BLaER1 (cell line): ENCODE data around the gene EYS.

Experiments used
- H3K27ac ChIP-seq: shearing (Covaris generic); formaldehyde crosslinking; 2 replicates; pipeline ENCODE4 v1.8.1; 2022
- H3K27me3 ChIP-seq: shearing (Covaris generic); formaldehyde crosslinking; 2 replicates; pipeline ENCODE4 v1.8.1; 2022
- H3K36me3 ChIP-seq: shearing (Covaris generic); formaldehyde crosslinking; 2 replicates; pipeline ENCODE4 v1.8.1; 2022
- H3K4me1 ChIP-seq: shearing (Covaris generic); formaldehyde crosslinking; 2 replicates; pipeline ENCODE4 v1.8.1; 2022
- H3K4me2 ChIP-seq: shearing (Covaris generic); formaldehyde crosslinking; 2 replicates; pipeline ENCODE4 v1.8.1; 2022
- H3K4me3 ChIP-seq: shearing (Covaris generic); formaldehyde crosslinking; 2 replicates; pipeline ENCODE4 v1.8.1; 2022
- H3K9ac ChIP-seq: shearing (Covaris generic); formaldehyde crosslinking; 2 replicates; pipeline ENCODE4 v1.8.1; 2022
- H3K9me3 ChIP-seq: shearing (Covaris generic); formaldehyde crosslinking; 2 replicates; pipeline ENCODE4 v1.8.1; 2022
- H4K20me1 ChIP-seq: shearing (Covaris generic); formaldehyde crosslinking; 2 replicates; pipeline ENCODE4 v1.8.1; 2022
- Cebpa-rat ChIP-seq: shearing (Covaris generic); IDR thresholded peaks from 2 replicates; pipeline ENCODE4 v1.8.1; 2022

Gene EYS

GRCh38 chr6:63928613-63929012 lies 1778.4 kb downstream of the EYS start:
- Histone ChIP-seq H4K20me1 (no peaks in the 10 kb centered on the region), H3K36me3 (no peaks in the 10 kb centered on the region), H3K27me3 (no peaks in the 10 kb centered on the region), H3K4me2 (no peak overlapping the region), H3K9me3 (no peaks in the 10 kb centered on the region; the same call in 1 of the 2 replicates), H3K9ac (no peak overlapping the region), H3K27ac (no peak overlapping the region), H3K4me3 (no peak overlapping the region), H3K4me1 (no peaks in the 10 kb centered on the region)
- no peak for TF ChIP-seq Cebpa-rat

DNA sequence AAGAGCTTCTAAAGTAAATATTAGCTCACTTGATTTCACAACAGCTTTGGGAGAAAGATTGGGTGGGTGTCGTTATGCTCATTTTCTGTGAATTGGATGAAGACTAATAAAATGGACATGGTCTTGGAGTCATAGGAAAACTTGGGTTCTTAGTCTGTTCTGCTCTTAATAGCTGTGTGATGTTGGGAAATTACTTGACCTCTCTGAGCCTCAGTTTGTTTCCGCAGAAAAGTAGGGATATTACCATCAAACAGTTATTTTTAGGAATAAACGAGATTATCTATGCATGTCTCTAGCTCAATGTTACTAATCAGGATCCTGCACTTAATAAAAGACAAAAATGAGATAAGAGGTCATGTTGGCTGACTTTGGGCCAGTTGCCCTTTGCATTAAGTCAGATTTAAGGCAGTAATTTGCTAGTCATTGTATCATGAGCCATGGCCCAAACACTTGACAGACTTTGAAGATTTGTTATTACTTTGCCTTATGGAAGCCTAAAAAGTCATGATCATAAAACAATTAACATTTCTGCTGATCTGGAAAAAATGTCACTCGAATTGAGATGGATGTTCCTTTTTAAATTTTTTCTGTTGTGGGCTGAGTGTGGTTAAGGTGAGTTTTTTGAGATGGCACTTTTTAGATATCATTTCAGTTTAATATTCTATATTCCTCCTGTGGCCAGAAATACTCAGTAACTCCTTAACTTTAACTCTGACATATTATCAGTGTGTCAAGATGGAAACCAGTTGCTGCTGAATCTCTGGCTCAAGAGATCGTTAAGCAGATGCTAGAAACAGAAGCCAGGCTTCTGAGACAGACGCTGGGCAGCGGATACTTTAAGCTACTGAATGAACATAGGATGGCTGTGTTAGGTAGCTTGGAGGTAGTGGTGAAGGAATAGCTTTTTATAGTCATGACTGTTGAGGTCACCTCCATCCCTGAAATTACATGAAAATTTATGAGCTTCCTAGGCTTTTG lies 1779.8 kb downstream of the EYS start:
- no peak overlapping the region for H3K27ac ChIP-seq
- no peak overlapping the region for H3K4me2 ChIP-seq
- TF ChIP-seq Cebpa-rat = no peak
- no peaks in the 10 kb centered on the region for H3K4me1 ChIP-seq
- no peaks in the 10 kb centered on the region for H4K20me1 ChIP-seq
- no peaks in the 10 kb centered on the region for H3K27me3 ChIP-seq
- H3K9me3 ChIP-seq = no peaks in the 10 kb centered on the region
- no peaks in the 10 kb centered on the region for H3K36me3 ChIP-seq
- no peak overlapping the region for H3K4me3 ChIP-seq
- no peak overlapping the region for H3K9ac ChIP-seq

DNA sequence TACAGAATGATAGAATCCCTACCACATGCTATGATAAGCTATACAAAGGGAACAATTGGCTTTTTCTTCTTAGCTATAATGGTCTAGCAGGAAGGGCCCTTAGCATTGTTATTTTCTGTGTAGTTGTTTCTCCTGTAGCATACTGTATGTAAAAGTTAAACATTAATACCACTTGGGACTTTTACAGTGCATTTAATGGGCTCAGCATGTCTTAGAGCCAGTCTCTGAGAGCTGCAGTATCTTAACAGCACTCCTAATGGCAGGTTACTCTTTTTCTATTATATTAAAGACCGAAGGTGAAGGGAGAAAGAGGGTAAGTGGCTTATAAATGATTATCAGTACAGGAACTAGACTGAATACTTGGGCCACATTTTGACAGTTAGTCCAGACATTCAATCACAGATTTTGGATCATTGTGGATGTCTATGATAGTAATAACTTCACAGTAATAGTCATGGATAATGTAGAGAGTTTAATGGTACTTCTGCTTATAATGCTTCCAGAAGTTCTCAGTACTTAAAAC lies 1780.7 kb downstream of the EYS start:
- H3K27me3 ChIP-seq = no peaks in the 10 kb centered on the region

DNA sequence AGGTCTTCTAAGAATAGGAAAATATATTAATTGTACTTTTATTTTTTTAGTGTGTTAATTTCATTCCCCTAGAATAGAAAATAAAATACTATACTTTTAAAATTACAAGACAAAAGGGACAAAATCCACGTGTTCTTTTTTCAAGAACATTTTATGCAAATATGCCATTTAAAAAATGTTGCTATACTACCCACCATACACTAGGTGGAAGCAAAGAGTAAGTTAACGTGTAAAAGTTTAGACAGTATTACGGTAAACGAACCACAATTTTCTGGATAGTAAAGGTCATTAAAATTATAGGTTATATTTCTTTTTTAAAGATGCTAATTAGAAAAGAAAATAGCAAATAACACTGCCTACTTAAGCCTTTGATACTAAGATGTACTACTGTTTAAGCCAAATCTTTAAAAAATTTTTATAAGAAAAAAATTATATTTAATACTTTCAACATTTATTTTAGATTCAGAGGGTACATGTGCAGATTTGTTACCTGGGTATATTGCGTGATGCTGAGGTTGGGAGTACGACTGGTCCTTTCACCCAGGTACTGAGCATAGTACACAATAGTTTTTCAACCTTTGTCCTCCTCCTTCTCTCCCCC lies 1783.8 kb downstream of the EYS start:
- H3K4me2 ChIP-seq = no peak overlapping the region
- H3K4me3 ChIP-seq = no peak overlapping the region
- H3K36me3 ChIP-seq = no peaks in the 10 kb centered on the region
- no peak for TF ChIP-seq Cebpa-rat
- no peaks in the 10 kb centered on the region for H4K20me1 ChIP-seq
- no peaks in the 10 kb centered on the region for H3K9me3 ChIP-seq
- no peaks in the 10 kb centered on the region for H3K27me3 ChIP-seq
- H3K9ac ChIP-seq = no peak overlapping the region
- no peak overlapping the region for H3K27ac ChIP-seq
- H3K4me1 ChIP-seq = no peaks in the 10 kb centered on the region

More for the DNA sequence above, 1780.7 kb downstream of the EYS start:
- no peaks in the 10 kb centered on the region for H3K36me3 ChIP-seq
- no peak for TF ChIP-seq Cebpa-rat
- H3K4me3 ChIP-seq = no peak overlapping the region
- no peaks in the 10 kb centered on the region for H4K20me1 ChIP-seq
- H3K9me3 ChIP-seq = no peaks in the 10 kb centered on the region
- no peaks in the 10 kb centered on the region for H3K4me1 ChIP-seq
- no peak overlapping the region for H3K27ac ChIP-seq
- H3K4me2 ChIP-seq = no peak overlapping the region
- H3K9ac ChIP-seq = no peak overlapping the region

GRCh38 chr6:63919556-63920110 lies 1787.4 kb downstream of the EYS start:
- Histone ChIP-seq H3K27me3 (no peaks in the 10 kb centered on the region), H3K9me3 (peaks cover 6% of the 10 kb centered on the region; the same call in 1 of the 2 replicates), H3K9ac (no peak overlapping the region), H3K4me1 (no peaks in the 10 kb centered on the region), H3K27ac (no peak overlapping the region), H3K4me3 (no peak overlapping the region), H3K36me3 (no peaks in the 10 kb centered on the region), H4K20me1 (no peaks in the 10 kb centered on the region), H3K4me2 (no peak overlapping the region)
- no peak for TF ChIP-seq Cebpa-rat

- Histone ChIP-seq H3K9ac (no peak overlapping the region), H3K4me1 (no peaks in the 10 kb centered on the region), H3K27me3 (no peaks in the 10 kb centered on the region), H3K36me3 (no peaks in the 10 kb centered on the region), H3K9me3 (peaks cover 6% of the 10 kb centered on the region; the same call in 1 of the 2 replicates), H4K20me1 (no peaks in the 10 kb centered on the region), H3K4me2 (no peak overlapping the region), H3K27ac (no peak overlapping the region), H3K4me3 (no peak overlapping the region)
- no peak for TF ChIP-seq Cebpa-rat
Observed at GRCh38 chr6:63912887-63913286, 1794.1 kb downstream of the EYS start.

GRCh38 chr6:63910863-63911551 lies 1796.0 kb downstream of the EYS start:
- H3K27me3 ChIP-seq = no peaks in the 10 kb centered on the region
- peaks cover 6% of the 10 kb centered on the region; the same call in 1 of the 2 replicates for H3K9me3 ChIP-seq
- no peaks in the 10 kb centered on the region for H3K4me1 ChIP-seq
- no peak for TF ChIP-seq Cebpa-rat
- no peak overlapping the region for H3K27ac ChIP-seq
- H3K4me2 ChIP-seq = no peak overlapping the region
- H3K36me3 ChIP-seq = no peaks in the 10 kb centered on the region
- no peak overlapping the region for H3K4me3 ChIP-seq
- H4K20me1 ChIP-seq = no peaks in the 10 kb centered on the region
- H3K9ac ChIP-seq = no peak overlapping the region

- Histone ChIP-seq H3K4me3 (no peak overlapping the region), H3K4me1 (0 out of 2 replicates have a peak, but pooled peaks cover 5% of the 10 kb centered on the region), H3K27ac (no peak overlapping the region), H3K9me3 (no peaks in the 10 kb centered on the region), H3K4me2 (no peak overlapping the region), H3K36me3 (no peaks in the 10 kb centered on the region), H4K20me1 (no peaks in the 10 kb centered on the region), H3K9ac (no peak overlapping the region), H3K27me3 (no peaks in the 10 kb centered on the region)
- no peak for TF ChIP-seq Cebpa-rat
Observed at GRCh38 chr6:63904650-63905248, 1802.3 kb downstream of the EYS start.

DNA sequence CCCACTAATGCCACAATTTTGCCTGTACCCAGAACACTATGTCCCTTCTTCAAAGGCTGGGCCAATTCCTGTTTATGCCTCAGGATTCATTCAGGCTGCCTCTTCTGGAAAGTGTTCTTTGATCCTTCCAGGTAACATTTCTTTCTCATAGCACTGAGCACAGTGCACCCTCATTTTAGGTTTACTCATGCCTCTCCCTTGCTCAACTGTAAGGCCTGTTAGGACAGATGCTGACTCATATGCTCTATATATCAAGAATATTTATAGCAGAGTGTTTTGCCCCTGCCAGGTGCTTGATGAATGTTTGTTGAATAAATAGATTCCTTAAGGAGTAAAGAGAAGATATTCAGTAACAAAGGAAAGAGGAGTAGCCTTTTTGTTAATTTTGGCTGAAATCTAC lies 1807.5 kb downstream of the EYS start:
- no peak for TF ChIP-seq Cebpa-rat
- H3K4me1 ChIP-seq = no peaks in the 10 kb centered on the region
- H3K36me3 ChIP-seq = no peaks in the 10 kb centered on the region
- no peak overlapping the region for H3K4me3 ChIP-seq
- H3K27me3 ChIP-seq = no peaks in the 10 kb centered on the region
- no peak overlapping the region for H3K27ac ChIP-seq
- no peak overlapping the region for H3K4me2 ChIP-seq
- H3K9me3 ChIP-seq = no peaks in the 10 kb centered on the region
- no peaks in the 10 kb centered on the region for H4K20me1 ChIP-seq
- H3K9ac ChIP-seq = no peak overlapping the region
